Measurements from ENCODE around the gene NMT2. TPM values are rescaled to one million over a fixed set of nuclear protein-coding genes. Genes with fewer than 3 reads are reported as not detected.

Gene NMT2
- total RNA-seq, 1 experiment from 2014 or later: 26.1 TPM

GRCh38 chr10:15088428-15089261 is 79.8 kb downstream of the NMT2 start, which contains the start of gene ACBD7:
Gene ACBD7 (minus strand): TSS chr10:15088776. CDS start chr10:15088728, 48 bp downstream.
- Histone ChIP-seq H2AFZ (ENCODE audit: low read depth, low read length, poor library complexity, severe bottlenecking) (peak within 1 kb of the TSS; percentile 61), H4K20me1 (ENCODE audit: insufficient read depth) (no peaks in the 10 kb centered on the region), H3K4me3 (replicated peaks in 1 of 2; ENCODE audit: low read depth in 1 of 2, low read length in 2 of 2) (peak within 1 kb of the TSS; percentile 64 to 68), H3K9me3 (ENCODE audit: control insufficient read depth in 1 of 2, insufficient read depth in 1 of 2, low read depth in 1 of 2, low read length in 2 of 2) (no peaks in the 10 kb centered on the region), H3K9me2 (ENCODE audit: insufficient read depth) (no peaks in the 10 kb centered on the region), H3K79me2 (ENCODE audit: insufficient read depth, low read length) (no peaks in the 10 kb centered on the region), H3K9ac (ENCODE audit: low read length) (peak within 1 kb of the TSS; percentile 45), H3K4me2 (ENCODE audit: low read length) (peak within 1 kb of the TSS; percentile 95), H3K27ac (ENCODE audit: low read depth, low read length) (no peak within 1 kb of the TSS; the same call in 1 of the 2 replicates), H3K4me1 (ENCODE audit: control insufficient read depth in 1 of 2, insufficient read depth in 2 of 2, low read length in 2 of 2) (peaks cover 7 to 22% of the 10 kb centered on the region in 2 experiments; a peak in 3 of 4 replicates), H3K27me3 (ENCODE audit: insufficient read depth, low read length) (no peaks in the 10 kb centered on the region), H3K36me3 (ENCODE audit: control insufficient read depth in 1 of 2, insufficient read depth in 2 of 2, low read length in 2 of 2) (no peaks in the 10 kb centered on the region)
- ATAC-seq (peak; percentile 97), DNase-seq (ENCODE audit: low read depth, low spot score) (peak; percentile 52)
- CTCF ChIA-PET: no interaction called here
- RAD21 ChIA-PET (ENCODE audit: low non-redundant PET in 1 of 2, low total read pairs in 2 of 2, uncharacterized antibody in 2 of 2, unreplicated experiment in 2 of 2): no interaction called here
- BruUV-seq (replicated peaks): no TSS peak
- TF ChIP-seq EGR1 (IDR thresholded peaks at IDR 0.05; ENCODE audit: low read depth): peak; percentile 89
- TF ChIP-seq SP1 (IDR thresholded peaks at IDR 0.05; ENCODE audit: low read depth): peak; percentile 77; the same call in 1 of the 2 replicates
- peak; percentile 69 for TF ChIP-seq SIN3A (IDR thresholded peaks at IDR 0.05; ENCODE audit: low read depth)
- TF ChIP-seq REST (IDR thresholded peaks at IDR 0.05; ENCODE audit: low read depth): no peak
- TF ChIP-seq, protein P1, sequence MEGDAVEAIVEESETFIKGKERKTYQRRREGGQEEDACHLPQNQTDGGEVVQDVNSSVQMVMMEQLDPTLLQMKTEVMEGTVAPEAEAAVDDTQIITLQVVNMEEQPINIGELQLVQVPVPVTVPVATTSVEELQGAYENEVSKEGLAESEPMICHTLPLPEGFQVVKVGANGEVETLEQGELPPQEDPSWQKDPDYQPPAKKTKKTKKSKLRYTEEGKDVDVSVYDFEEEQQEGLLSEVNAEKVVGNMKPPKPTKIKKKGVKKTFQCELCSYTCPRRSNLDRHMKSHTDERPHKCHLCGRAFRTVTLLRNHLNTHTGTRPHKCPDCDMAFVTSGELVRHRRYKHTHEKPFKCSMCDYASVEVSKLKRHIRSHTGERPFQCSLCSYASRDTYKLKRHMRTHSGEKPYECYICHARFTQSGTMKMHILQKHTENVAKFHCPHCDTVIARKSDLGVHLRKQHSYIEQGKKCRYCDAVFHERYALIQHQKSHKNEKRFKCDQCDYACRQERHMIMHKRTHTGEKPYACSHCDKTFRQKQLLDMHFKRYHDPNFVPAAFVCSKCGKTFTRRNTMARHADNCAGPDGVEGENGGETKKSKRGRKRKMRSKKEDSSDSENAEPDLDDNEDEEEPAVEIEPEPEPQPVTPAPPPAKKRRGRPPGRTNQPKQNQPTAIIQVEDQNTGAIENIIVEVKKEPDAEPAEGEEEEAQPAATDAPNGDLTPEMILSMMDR (IDR thresholded peaks at IDR 0.05 in 2 of 3, conservative IDR thresholded peaks at IDR 0.05 in 1 of 3; ENCODE audit: borderline replicate concordance in 1 of 3, insufficient read depth in 1 of 3, low read depth in 2 of 3, low read length in 2 of 3): peak in 1 of 3 experiments; percentile 36; a peak in 3 of 6 replicates
- no peak for TF ChIP-seq POLR2A (IDR thresholded peaks at IDR 0.05; ENCODE audit: borderline replicate concordance, extremely low read depth, insufficient read depth, insufficient read length)
- peak; percentile 88 for TF ChIP-seq TCF7L2 (IDR thresholded peaks at IDR 0.05; ENCODE audit: borderline replicate concordance, extremely low read depth, insufficient read depth, insufficient read length)
- TF ChIP-seq, protein P2, sequence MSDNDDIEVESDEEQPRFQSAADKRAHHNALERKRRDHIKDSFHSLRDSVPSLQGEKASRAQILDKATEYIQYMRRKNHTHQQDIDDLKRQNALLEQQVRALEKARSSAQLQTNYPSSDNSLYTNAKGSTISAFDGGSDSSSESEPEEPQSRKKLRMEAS (IDR thresholded peaks at IDR 0.05): peak; percentile 92
- intact Hi-C loops (cut with micrococcal nuclease): no loop called here
- POLR2A ChIA-PET: no interaction called here
